ENCODE measurements around the gene PER2. TPM values are rescaled to one million over a fixed set of nuclear protein-coding genes. Genes with fewer than 3 reads are reported as not detected.

The PER2 gene
- total and polyA plus RNA-seq, 9 of the 15 experiments (the other 6 are each of a cell fraction or from before 2014, with no cell fraction given): 1.1 to 10.3 (median 2.9) TPM

DNA sequence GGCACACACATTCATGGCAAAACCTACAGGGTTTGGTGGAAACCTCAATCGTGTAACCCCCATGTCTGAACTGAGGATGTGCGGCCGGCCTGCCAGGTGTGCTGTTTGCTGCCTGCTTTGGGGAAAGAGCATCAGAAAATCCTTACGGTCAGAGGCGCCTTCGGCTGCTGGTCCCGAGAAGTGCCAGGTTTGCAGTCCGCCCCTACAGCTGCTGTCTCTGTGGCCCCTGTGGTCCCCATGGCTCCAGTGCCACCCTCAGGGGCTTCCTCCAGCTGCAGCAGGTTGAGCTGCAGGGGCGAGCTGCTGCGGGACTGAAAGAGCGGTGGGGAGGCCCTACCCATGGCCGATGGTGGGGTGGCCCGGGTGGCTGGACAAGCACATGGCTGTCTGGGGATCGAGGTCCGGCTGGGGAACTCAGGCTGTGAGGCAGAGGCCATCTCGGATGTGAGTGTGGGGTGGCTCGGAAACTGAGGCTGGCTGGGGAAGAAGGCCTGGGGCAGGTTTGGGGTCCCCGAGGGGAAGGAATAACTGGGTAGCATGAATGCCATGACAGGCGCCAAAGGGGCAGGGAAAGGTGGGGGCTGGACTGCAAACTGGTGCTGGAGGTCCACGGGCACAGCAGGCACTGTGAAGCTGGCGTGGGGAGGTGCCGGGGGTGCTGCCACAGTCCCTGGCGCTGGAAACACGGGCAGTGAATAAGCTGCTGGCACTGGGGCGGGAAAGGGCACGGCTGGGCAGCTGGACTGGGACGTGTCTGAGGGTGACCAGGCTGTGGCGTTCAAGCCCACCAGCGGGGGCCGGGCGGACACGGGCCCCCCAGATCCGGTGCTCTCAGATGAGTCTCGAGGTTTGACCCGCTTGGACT lies 35.4 kb downstream of the PER2 start (continued):
- no peak for TF ChIP-seq MEF2D (tag; conservative IDR thresholded peaks at IDR 0.05; ENCODE audit: low read depth)
- no peak for TF ChIP-seq KLF1 (tag; IDR thresholded peaks at IDR 0.05)
- TF ChIP-seq RBM39 (optimal IDR thresholded peaks at IDR 0.05; ENCODE audit: low read depth, low read length): no peak
- no peak for TF ChIP-seq ZNF121 (CRISPR knock-in tag; conservative IDR thresholded peaks at IDR 0.05)

DNA sequence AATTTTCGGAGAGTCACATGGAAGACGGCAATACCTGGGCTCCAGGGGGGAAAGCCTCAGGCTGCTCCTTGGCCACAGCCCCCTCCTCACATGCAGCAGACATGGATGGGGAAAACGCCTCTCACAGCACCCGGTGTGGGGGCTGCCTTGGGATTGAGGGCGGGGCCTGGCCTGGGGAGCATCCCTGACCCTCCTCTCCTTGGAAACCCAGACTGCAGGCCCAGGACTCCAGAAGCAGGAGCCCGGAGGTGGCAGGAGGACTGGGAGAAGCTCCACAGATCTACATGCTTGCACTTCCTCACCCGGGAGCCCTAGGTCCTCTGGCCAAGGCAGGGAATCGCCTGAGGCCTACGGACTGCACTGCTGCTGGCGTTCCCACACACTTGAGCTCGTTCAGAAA lies 36.4 kb downstream of the PER2 start:
- Histone ChIP-seq H3K36me3 (ENCODE audit: control insufficient read depth, insufficient read depth, low read length) (peaks cover 34% of the 10 kb centered on the region; the same call in 2 of the 3 replicates), H3K9ac (ENCODE audit: insufficient read depth in 1 of 2, low read depth in 2 of 2, low read length in 2 of 2) (no peak overlapping the region), H3K79me2 (ENCODE audit: control insufficient read depth, insufficient read depth, low read length) (no peaks in the 10 kb centered on the region), H4K20me1 (replicated peaks; ENCODE audit: control insufficient read depth, insufficient read depth, low read length) (no peaks in the 10 kb centered on the region), H3K4me2 (ENCODE audit: insufficient read depth, low read length) (no peak overlapping the region), H2AFZ (ENCODE audit: low read depth, low read length) (no peak overlapping the region), H3K4me3 (no peak overlapping the region), H3K9me3 (replicated peaks; ENCODE audit: control insufficient read depth, insufficient read depth, low read depth, low read length) (no peaks in the 10 kb centered on the region), H3K9me1 (ENCODE audit: control insufficient read depth, insufficient read depth, low read length) (no peaks in the 10 kb centered on the region), H3K4me1 (replicated peaks in 1 of 2; ENCODE audit: control insufficient read depth in 2 of 2, insufficient read depth in 2 of 2, low read length in 2 of 2) (peaks cover 0 to 5% of the 10 kb centered on the region in 2 experiments; a peak in 2 of 5 replicates), H3K27ac (ENCODE audit: extremely low read depth, low read depth, low read length) (no peak overlapping the region), H3K27me3 (ENCODE audit: control insufficient read depth in 2 of 2, insufficient read depth in 2 of 2, low read length in 2 of 2) (no peaks in the 10 kb centered on the region)
- TF ChIP-seq GABPB1 (CRISPR knock-in tag; IDR thresholded peaks at IDR 0.05) (no peak), ZNF217 (CRISPR knock-in tag; IDR thresholded peaks at IDR 0.05) (no peak), KLF10 (CRISPR knock-in tag; IDR thresholded peaks at IDR 0.05) (no peak), ETS2 (tag; IDR thresholded peaks at IDR 0.05; ENCODE audit: borderline replicate concordance, poor library complexity, severe bottlenecking) (no peak), TRIM28 (IDR thresholded peaks at IDR 0.05) (no peak), NONO (IDR thresholded peaks at IDR 0.05; ENCODE audit: low read depth in 2 of 2, low read length in 1 of 2) (no peak), ZNF644 (tag; IDR thresholded peaks at IDR 0.05; ENCODE audit: low read depth) (no peak)
- TF ChIP-seq, protein P1, sequence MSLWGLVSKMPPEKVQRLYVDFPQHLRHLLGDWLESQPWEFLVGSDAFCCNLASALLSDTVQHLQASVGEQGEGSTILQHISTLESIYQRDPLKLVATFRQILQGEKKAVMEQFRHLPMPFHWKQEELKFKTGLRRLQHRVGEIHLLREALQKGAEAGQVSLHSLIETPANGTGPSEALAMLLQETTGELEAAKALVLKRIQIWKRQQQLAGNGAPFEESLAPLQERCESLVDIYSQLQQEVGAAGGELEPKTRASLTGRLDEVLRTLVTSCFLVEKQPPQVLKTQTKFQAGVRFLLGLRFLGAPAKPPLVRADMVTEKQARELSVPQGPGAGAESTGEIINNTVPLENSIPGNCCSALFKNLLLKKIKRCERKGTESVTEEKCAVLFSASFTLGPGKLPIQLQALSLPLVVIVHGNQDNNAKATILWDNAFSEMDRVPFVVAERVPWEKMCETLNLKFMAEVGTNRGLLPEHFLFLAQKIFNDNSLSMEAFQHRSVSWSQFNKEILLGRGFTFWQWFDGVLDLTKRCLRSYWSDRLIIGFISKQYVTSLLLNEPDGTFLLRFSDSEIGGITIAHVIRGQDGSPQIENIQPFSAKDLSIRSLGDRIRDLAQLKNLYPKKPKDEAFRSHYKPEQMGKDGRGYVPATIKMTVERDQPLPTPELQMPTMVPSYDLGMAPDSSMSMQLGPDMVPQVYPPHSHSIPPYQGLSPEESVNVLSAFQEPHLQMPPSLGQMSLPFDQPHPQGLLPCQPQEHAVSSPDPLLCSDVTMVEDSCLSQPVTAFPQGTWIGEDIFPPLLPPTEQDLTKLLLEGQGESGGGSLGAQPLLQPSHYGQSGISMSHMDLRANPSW (CRISPR knock-in tag; IDR thresholded peaks at IDR 0.05): no peak
- TF ChIP-seq, protein P2, sequence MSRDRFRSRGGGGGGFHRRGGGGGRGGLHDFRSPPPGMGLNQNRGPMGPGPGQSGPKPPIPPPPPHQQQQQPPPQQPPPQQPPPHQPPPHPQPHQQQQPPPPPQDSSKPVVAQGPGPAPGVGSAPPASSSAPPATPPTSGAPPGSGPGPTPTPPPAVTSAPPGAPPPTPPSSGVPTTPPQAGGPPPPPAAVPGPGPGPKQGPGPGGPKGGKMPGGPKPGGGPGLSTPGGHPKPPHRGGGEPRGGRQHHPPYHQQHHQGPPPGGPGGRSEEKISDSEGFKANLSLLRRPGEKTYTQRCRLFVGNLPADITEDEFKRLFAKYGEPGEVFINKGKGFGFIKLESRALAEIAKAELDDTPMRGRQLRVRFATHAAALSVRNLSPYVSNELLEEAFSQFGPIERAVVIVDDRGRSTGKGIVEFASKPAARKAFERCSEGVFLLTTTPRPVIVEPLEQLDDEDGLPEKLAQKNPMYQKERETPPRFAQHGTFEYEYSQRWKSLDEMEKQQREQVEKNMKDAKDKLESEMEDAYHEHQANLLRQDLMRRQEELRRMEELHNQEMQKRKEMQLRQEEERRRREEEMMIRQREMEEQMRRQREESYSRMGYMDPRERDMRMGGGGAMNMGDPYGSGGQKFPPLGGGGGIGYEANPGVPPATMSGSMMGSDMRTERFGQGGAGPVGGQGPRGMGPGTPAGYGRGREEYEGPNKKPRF (IDR thresholded peaks at IDR 0.05; ENCODE audit: low read depth, low read length): no peak
- TF ChIP-seq, protein P3, sequence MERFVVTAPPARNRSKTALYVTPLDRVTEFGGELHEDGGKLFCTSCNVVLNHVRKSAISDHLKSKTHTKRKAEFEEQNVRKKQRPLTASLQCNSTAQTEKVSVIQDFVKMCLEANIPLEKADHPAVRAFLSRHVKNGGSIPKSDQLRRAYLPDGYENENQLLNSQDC (CRISPR knock-in tag; IDR thresholded peaks at IDR 0.05): no peak
- ChIA-PET POLR2A (no interaction called here), CTCF (ENCODE audit: low intra/inter-chr PET ratio) (no interaction called here)
- intact Hi-C loops (cut with micrococcal nuclease): no loop called here
- BruUV-seq (replicated peaks): no TSS peak
- ATAC-seq: no peak
- DNase-seq (ENCODE audit: extremely low read depth in 1 of 4, low spot score in 3 of 4): no peak
- 84% methylated on average over 5 of the region's 11 CpGs for WGBS (ENCODE audit: insufficient coverage, low coverage, missing lambda C conversion rate)
- in situ Hi-C loops (cut with MboI): loop anchor here (25.0 kb wide), 1 partner anchor 390 kb away; the partner anchor contains the start of gene RAMP1
- FAIRE-seq: no peak

All from K562 (cell line).